CD4-positive, alpha-beta T cell treated with Interleukin-4 for 4 hours (primary cell): ENCODE data around the gene KRT32.

Experiments
- DNase-seq: peaks from one replicate; pipeline ENCODE4 v3.0.0-alpha.2; 2020

The KRT32 gene

DNA sequence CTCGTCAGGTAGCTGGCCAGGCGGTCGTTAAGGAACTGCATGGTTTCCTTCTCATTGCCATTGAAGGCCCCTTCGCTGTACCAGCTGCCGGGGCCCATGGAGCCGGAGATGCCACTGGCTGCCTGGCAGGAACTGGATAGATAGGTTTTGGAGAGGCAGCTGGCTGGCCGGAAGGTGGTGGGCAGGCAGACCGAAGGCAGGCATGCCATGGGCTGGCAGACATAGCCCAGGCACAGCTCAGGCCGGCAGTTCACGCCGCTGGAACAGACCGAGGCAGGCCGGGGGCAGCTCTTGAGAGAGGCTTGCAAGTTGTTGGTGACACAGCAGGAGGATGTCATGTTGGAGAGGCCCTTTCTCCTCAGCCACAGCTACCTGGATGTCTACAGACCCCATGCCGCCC lies at the start of gene KRT32:
Gene KRT32, minus strand, starts transcription at position 399 of the 400 bp plus-strand sequence. Its CDS starts 61 bp downstream, at position 338.
- no peak for DNase-seq

DNA sequence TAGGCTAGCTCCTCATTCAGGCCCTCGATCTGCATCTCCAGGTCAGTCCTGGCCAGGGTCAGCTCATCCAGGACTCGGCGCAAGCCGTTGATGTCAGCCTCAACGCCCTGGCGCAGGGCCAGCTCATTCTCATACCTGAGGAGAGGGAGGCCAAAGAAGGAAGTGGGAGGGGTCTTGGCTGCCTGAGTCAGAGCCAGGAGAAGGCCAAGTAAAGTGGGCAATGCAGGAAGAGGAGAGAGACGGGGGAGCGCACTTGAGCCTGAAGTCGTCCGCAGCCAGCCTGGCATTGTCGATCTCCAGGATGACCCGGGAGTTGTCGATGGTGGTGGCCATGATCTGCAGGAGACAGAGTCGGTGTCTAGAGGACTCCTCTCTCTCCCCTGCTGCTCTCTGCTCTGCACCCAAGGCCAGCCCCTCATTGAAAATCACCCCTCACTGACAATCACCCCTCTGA lies 49.7 kb upstream of the KRT32 start:
- no peak for DNase-seq

DNA sequence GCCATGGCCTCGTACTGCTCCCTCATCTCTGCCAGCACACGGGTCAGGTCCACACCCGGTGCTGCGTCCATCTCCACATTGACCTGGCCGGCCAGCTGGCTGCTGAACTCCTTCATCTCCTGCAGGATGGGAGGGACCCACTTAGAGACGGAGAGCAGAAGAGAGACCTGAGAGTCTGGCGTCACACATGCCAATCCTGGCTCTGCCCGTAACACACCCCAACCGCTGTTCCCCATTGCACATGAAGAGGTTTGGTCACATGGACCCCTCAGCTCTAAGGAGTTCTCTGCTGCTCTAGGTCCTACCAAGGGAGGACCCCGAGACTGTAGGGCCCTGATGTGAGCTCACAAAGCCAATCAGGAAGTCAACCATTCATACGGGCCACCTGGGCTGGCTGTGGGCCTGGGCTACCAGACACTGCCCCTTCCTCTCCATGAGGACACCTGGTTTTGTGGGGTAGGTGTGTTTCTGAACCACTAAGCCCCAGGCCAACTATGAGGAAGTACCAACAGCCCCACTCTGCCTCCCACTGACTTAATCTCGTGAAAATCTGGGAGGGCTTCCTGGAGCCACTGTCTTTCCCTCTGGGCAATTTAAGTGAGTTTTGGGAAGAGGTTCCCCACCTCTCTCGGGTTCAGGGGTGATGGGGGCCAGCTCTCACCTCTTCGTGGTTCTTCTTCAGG lies 49.1 kb upstream of the KRT32 start:
- no peak for DNase-seq

DNA sequence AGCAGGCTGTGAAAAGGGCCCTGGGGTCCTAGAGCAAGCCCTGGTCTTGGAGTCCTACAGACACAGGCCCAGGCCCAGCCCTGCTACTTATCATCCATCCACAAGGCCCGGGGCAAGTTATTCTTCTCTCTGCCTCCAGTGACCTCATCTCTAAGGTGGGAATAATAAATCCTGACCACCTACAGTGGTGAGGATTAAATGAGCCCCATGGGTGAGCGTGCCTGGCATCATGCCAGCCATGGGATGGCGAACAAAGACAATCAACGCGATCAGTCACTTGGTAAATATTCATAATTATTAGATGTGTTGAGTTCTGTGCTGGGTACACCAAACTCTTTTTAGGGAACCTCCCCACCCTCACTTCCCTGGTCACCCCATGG lies 46.0 kb upstream of the KRT32 start:
- DNase-seq, result no peak

DNA sequence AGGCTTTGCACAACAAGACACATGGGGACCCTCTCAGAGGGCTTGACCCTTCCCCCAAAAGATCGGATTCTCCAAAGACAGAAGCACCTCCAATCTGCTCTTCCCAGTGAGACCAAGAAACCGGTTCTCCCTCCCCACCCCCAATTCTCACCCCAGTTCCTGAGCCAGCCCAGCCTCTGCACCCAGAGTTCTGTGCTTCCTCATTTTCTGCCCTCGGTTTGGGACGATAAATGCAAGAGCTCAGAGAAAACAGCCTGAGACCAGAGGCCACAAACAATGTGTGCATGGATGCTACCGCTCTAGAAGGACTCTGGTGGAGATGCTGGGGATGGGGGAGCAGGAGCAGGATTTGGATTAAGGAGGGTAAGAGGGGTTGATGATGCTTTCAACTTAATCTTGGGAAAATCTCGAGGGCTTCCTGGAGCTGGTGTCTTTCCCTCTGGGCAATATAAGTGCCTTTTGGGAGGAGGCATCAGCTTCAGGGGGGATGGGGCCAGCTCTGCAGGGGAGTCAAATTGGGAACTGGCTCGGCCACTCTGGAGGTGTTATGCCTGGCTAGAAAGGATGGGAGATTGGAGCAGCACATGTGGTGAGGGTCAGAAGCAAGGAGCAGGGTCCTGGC lies 45.5 kb upstream of the KRT32 start:
- DNase-seq, result no peak

DNA sequence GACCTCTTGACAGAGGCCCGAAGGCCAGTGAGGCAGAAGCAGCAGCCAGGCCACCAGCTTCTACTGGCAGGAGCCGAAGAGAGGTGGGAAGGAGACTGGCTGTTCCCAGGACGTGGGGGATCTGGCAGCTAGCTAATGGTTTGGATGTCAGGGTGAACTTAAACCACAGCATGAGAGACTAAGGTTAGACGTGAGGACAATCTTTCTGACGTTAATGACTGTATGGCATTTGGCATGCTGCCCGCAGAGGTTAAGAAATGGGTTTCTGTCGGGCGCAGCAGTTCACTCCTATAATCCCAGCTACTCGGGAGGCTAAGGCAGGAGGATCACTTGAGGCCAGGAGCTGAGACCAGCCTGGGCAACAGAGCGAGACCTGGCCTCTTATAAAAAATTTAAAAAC lies 44.5 kb upstream of the KRT32 start:
- DNase-seq, result no peak

DNA sequence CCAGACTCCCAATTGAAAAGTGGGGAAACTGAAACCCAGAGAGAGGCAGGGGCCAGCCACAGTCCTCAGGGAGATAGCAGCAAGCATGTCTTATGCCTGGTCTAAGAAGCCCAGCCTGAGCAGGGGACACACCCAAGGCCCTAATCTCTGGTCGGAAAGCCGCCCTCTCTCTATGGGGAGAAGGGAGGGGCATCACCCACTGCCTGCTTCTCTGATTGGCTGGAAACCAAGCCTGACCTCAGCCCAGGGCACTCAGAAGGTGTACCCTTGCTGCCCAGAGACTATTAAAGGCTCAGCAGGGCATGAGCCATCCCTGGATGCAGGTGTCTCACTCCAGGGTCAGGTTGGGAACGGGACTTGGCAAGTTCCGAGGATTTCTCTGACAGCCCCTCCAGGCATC lies 43.9 kb upstream of the KRT32 start:
- DNase-seq, result no peak

DNA sequence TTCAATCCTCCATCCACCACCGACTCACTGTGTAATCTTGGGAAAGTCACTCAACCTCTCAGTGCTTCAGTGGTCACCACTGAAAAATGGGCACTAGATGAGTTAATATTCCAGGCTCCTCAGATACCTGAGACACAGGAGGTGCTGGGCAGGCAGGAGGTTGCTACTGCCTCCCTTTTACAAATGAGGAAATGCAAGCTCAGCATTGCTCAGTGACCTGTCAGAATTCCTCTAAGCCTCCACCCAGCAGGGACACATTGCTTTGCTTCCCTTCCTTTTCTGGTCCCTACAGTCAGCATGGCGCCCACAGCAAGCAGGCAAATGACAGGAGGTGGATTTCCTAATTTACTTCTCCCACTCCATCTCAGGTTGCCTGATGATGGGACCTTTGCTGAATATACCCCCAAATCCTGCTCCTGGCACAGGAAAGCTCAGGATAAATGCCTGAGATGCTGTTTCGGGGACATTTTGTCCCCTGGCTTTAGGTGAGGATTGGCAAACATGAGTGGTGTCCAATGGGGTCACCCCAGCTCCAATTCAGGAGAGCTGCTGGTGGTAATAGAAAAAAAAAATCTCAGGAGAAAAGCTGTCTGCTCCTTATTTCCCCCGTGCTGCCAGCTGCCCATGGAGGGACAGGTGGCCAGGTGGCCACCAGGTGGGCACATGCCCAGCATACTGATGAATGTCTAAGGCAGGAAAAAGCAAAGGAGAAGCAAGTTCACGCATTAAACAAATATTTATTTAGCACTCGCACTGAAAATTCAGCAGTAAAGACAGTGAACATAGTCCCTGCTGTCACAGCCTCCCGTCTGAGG lies 43.3 kb upstream of the KRT32 start:
- no peak for DNase-seq

DNA sequence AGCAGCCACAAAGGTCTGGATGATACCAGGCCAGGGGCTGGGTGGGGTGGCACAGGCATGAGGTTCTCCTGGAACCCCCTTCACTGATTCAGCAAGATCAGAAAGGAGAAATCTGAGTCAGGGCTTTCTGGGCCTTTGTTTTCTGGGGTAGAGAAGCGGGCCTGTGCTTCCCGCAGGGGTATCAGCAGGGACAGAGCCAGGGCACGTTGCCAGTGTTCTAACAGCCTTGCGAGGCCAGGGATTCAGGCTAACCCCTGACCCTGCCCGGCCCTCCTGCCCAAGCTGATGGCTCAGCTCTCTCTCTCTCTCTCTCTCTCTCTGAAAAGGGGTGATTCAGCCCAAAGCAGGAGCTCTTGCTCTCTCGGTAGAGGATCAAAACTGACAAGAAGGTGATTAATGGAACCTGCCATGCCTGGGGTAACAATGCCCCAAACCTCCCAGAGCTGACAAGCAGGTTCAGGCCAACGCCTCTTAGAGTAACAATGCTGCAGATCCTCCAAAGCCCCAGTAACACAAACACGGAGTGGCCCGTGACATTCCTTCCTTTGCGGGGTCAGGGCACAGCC lies 40.2 kb upstream of the KRT32 start:
- DNase-seq, result no peak

DNA sequence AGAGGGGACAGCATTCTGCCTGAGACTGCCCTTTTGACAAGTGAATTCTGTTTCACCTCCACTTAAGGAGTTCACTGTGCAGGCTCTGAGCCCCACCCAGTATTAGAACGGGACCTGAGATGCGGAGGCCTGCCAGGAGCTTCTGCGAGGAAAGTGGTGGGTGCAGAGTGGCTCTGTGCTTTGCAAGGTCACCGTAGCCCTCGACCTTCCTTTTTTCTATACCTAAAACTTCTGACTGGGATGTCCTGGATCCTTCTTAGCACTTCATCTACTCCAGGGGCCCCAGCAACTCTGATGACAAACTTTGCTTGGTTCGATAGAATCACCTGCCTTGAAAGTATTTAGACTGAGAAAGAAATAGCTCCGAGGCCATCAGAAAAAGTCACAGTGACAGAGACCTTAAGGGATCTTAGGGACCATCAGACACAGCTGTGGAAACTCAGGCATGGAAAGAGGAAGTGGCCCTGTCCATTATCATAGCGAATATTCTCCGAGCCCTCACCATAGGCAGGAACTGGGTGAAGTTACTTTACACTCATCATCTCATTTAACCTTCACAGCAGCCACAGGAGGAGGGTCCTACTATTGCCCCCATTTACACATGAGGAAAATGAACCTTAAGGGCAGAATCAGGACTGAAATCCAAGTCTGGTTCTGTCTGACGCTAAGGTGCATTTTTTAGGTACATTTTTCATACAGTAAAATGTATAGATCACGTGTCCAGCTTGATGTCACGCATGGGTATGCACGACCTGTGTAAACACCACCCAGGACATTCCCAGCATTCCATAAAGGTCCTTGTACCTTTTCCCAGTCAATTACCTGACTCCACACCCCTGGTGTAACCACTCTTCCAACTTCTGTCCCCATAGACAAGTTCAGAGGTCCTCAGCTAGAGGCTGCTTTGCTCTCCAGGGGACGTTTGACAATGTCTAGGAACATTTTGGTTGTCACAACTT lies 38.9 kb upstream of the KRT32 start:
- DNase-seq, result no peak

DNA sequence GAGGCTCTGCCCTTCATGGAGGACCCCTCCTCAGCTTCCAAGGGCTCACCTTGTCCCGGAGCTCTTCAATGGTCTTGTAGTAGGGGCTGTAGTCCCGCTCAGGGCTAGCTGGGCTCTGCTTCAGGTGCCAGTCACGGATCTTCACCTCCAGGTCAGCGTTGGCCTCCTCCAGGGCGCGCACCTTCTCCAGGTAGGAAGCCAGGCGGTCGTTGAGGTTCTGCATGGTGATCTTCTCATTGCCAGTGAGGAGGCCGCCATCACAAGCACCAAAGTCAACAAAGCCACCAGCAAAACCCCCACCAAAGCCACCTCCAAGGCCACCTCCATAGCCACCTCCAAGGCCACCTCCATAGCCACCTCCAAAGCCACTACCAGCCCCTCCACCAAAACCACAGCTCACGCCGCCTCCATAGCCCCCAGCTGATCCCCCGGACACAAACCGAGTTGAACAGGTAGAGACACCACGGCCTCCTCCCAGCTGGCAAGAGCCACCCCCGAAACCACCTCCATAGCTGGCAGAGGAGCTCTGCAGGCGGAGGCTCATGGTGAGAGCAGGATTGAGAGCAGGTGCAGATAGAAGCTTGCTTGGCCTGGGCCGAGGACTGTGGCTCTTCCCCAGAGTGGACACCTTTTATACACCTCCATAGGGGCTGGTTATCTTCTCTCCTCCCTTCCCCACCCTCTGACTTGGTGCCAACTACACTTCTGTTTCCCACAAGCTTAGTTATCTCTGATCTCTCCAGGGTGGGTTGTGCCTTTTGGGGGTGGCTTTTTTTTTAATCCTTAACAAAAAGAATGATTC lies 38.0 kb upstream of the KRT32 start, which contains the start of gene KRT13:
Gene KRT13, minus strand, starts transcription at position 606 of the 802 bp plus-strand sequence. Its CDS starts 62 bp downstream, at position 544.
- no peak for DNase-seq

DNA sequence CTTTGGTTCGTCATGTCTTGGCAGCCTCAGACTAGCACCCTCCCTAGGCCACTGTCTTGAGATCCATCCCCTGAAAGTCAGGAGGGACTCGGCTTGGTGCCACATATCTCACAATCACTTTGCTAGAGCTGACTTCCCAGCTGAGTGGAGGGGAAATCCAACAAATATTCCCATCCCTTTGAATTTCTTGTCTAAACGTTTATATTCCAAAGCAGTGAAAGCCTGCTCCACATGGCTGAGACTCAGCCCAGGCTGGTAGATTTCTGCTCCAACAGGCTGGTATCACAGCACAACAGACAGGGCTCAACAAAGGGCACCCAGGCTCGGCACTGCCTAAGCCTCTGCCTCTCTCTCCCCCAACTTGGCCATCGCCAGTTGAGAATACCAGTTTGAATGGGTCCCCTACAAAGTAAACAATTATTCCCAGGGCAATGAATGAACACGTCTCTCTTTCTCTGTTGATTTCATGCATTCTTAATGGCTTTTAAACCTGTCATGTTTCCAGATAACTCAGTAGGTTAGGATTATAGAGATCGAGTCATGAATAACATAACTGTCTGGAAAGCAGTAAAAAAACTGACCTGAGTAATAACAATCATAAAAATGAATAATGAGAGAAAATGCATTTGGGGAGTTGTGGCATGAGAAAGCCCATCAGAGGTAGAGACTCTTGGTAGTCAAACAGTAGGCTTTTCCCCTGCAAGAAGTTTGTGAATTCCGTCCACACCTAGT lies 37.2 kb upstream of the KRT32 start:
- DNase-seq, result no peak

DNA sequence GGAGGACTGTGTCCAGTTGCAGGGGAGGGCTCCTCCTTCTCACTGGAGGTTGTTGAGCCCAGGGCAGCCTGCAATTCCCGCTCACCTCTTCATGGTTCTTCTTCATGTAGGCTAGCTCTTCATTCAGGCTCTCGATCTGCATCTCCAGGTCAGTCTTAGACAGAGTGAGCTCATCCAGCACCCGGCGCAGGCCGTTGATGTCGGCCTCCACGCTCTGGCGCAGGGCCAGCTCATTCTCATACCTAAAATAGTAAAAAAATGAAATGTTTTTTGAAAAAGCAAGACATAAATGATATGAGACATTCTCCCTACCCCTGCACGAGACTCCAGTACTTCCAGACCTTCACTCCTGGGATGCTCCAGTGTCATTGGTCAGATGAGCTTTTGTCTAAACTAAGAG lies 36.0 kb upstream of the KRT32 start:
- DNase-seq, result no peak

DNA sequence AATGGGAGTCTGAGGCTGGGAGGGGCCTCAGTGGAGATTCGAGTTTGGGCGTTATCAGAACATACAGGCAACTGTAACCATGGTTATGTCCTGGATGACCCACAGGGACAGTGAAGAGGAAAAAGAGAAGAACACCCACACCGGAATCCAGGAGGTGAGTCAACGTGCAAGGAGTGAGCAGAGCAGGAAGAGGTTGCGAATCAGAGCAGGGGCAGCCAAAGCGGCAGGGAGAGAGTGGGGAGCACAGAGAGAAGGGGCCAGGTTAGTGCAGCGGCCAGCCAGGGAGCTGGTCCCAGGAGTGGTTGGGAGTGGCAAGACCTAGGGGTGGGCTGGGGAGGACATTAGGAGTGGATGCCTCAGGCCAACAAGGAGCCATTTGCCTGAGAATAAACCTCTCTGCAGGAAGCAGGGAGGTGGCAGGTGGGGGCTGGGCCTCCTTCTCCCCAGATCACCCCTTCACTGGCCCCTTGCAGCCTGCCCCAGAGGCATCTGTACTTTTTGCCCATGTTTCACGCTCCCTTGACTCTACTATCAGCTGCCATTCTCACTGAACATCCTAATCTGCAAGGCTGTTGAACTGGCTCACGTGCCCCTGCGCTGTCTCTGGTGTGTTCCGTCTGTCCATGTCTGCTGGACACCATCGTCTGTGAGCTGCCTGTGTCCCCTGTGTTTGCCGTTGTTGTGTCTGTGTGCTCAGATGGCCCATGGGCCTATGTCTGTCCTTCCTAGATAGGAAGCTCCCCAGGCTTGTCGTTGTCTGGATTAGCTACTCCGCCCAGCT lies 33.1 kb upstream of the KRT32 start:
- no peak for DNase-seq

DNA sequence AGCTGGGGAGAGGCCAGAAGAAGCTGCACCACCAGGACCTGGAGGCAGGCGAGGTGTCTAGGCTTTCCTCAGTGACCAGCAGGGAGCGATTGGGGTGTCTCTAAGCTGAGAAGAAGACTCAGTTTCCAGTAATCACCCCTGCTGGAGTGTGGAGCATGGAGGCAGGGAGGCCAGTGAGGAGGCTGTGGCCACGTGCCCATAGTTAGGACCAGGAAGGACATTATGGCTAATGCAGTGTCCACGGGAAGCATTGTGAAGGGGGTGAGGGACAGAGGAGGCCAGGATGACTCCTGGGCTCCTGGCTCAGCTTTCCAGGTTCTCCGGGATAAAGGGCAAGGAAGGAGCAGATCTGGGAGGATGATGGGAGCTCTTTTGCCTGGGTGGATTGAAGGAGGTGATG lies 32.5 kb upstream of the KRT32 start:
- DNase-seq, result no peak

DNA sequence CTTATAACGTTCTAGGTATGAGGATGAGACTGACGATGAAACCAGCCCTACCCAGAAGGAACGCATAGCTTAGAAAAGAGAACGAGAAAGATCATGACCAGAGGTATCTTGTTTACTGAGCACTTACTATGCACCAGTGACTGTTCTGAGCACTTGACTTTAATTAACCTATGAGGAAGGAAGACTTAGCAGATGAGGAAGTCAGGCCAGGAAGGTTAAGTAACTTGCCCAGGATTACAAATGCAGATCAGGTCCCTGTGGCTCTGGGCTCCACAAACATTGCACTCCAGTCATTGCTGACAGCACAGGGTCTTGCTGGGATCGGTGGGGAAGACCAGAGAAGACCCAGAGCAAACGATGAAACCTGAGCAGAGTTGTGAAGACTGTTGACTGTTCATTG lies 31.1 kb upstream of the KRT32 start:
- no peak for DNase-seq

DNA sequence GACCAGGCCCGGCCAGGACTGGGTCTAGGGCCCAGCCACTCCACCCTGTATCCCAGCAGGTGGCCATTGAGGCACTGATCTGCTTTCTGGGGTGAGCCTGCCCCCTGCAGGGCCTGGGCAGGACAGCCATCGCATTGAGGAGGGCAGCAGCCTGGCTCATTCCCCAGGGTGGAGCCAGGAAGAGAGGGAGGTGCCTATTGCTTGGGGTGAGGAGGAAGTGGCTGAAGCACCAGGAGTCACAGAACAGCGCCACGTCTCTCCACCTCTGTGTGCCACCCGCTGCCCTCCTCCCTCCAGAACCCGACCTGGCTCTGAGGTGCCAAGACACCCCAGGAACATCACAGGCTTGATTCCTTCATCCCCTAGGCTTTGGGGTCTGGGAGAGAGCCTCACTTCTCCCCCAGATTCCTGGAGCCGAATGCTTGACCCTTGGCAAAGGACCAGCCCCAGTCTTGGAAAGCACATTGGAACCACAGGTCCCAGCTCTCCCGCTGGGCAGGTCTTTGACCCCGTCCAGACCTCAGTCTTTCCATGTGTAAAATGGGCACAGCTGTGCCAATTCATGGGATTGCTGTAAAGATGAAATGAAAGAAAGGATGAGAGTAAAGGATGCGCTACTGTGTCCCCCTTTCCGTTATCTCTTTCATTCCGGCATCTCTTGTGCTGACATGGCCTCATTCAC lies 29.8 kb upstream of the KRT32 start:
- DNase-seq, result peak; percentile 48

DNA sequence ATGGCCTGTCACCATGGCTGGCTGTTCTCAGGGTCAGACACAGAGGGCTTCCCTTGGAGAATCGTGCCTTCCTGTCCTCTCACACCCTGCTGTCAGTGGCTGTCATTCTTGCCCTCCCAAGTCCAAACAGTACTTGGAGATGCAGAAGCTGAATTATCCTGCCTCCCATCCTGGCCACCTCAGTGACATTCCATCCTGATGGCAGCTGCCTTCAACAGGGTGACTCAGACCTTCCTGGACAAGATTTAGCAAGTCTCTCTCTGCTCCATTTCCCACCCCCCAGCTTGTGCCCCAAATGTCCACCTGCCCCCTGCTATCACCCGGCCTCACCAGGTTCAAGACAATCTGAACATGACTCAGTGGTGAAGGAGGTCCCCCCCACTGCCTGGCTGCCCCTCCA lies 27.3 kb upstream of the KRT32 start:
- no peak for DNase-seq

DNA sequence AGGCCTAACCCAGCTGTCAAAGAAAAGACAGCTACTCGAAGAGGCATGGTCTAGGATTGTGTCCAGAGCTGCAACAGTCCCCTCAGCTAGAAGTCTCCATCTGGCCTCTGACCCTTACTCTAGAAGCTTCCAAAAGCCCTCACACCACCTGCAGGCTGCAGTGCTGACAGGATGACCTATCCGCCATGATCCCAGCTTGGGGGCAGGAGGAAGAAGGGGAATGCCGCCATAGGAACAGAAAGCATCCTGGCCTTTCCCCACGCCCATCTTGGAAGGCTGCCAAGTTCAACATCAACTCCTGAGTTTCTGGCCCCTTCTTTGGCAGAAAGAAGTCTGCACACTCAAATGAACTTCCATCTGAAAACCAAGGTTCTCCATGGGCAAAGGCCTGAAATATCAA lies 25.6 kb upstream of the KRT32 start:
- DNase-seq, result no peak
